ENCODE results near the gene ZNF382. TPM values are rescaled to one million over a fixed set of nuclear protein-coding genes. Genes with fewer than 3 reads are reported as not detected.
A peak's percentile ranks its signal among the peaks of the same experiment; 100 is the strongest.

The ZNF382 gene
- total RNA-seq, 1 donor from 2014 or later = 5.2 TPM

- TF ChIP-seq CTCF (IDR thresholded peaks at IDR 0.05) = no peak
- no peaks in the 10 kb centered on the region for H3K4me1 ChIP-seq
- H3K9me3 ChIP-seq = peaks cover 91% of the 10 kb centered on the region
- H3K36me3 ChIP-seq = peaks cover 77% of the 10 kb centered on the region
- no peak for DNase-seq
- no peak for ATAC-seq
- H3K4me3 ChIP-seq = no peak overlapping the region
- H3K27me3 ChIP-seq (ENCODE audit: low read depth) = no peaks in the 10 kb centered on the region
- H3K27ac ChIP-seq = no peak overlapping the region
- intact Hi-C loops (cut with DNase I) = no loop called here
Measured at GRCh38 chr19:36652958-36653357, 47.8 kb downstream of the ZNF382 start.

GRCh38 chr19:36665832-36666231 lies 60.7 kb downstream of the ZNF382 start:
- Histone ChIP-seq H3K4me3 (peak overlapping the region; percentile 69), H3K27me3 (ENCODE audit: low read depth) (no peaks in the 10 kb centered on the region), H3K4me1 (peaks cover 21% of the 10 kb centered on the region), H3K9me3 (peaks cover 45% of the 10 kb centered on the region), H3K36me3 (peaks cover 19% of the 10 kb centered on the region), H3K27ac (no peak overlapping the region)
- no peak for ATAC-seq
- no peak for TF ChIP-seq CTCF (IDR thresholded peaks at IDR 0.05)
- DNase-seq = no peak
- intact Hi-C loops (cut with DNase I) = no loop called here

GRCh38 chr19:36668646-36669045 lies 63.5 kb downstream of the ZNF382 start:
- intact Hi-C loops (cut with DNase I) = no loop called here
- ATAC-seq (no peak), DNase-seq (no peak)
- H3K4me3 ChIP-seq = no peak overlapping the region
- H3K36me3 ChIP-seq = peaks cover 10% of the 10 kb centered on the region
- peaks cover 42% of the 10 kb centered on the region for H3K9me3 ChIP-seq
- no peaks in the 10 kb centered on the region for H3K27me3 ChIP-seq (ENCODE audit: low read depth)
- no peak overlapping the region for H3K27ac ChIP-seq
- peaks cover 21% of the 10 kb centered on the region for H3K4me1 ChIP-seq
- no peak for TF ChIP-seq CTCF (IDR thresholded peaks at IDR 0.05)

- Histone ChIP-seq H3K9me3 (peaks cover 69% of the 10 kb centered on the region), H3K27ac (no peak overlapping the region), H3K27me3 (ENCODE audit: low read depth) (no peaks in the 10 kb centered on the region), H3K4me3 (no peak overlapping the region), H3K4me1 (peaks cover 13% of the 10 kb centered on the region), H3K36me3 (no peaks in the 10 kb centered on the region)
- intact Hi-C loops (cut with DNase I) = no loop called here
- ATAC-seq (no peak), DNase-seq (no peak)
- TF ChIP-seq CTCF (IDR thresholded peaks at IDR 0.05) = no peak
Measured at GRCh38 chr19:36672368-36672767, 67.3 kb downstream of the ZNF382 start.

GRCh38 chr19:36674201-36674600 lies 69.1 kb downstream of the ZNF382 start:
- Histone ChIP-seq H3K27me3 (ENCODE audit: low read depth) (no peaks in the 10 kb centered on the region), H3K4me3 (no peak overlapping the region), H3K36me3 (peaks cover 11% of the 10 kb centered on the region), H3K27ac (no peak overlapping the region), H3K4me1 (no peaks in the 10 kb centered on the region), H3K9me3 (peaks cover 81% of the 10 kb centered on the region)
- no peak for TF ChIP-seq CTCF (IDR thresholded peaks at IDR 0.05)
- intact Hi-C loops (cut with DNase I) = no loop called here
- DNase-seq (no peak), ATAC-seq (no peak)

- H3K27ac ChIP-seq = no peak overlapping the region
- H3K36me3 ChIP-seq = peaks cover 25% of the 10 kb centered on the region
- peaks cover 71% of the 10 kb centered on the region for H3K9me3 ChIP-seq
- H3K4me1 ChIP-seq = no peaks in the 10 kb centered on the region
- intact Hi-C loops (cut with DNase I) = no loop called here
- ATAC-seq = no peak
- H3K27me3 ChIP-seq (ENCODE audit: low read depth) = no peaks in the 10 kb centered on the region
- H3K4me3 ChIP-seq = no peak overlapping the region
- DNase-seq = no peak
- no peak for TF ChIP-seq CTCF (IDR thresholded peaks at IDR 0.05)
Measured at GRCh38 chr19:36679455-36679854, 74.3 kb downstream of the ZNF382 start.

Measured in lower lobe of right lung (tissue), 2 donors.